Erythroblast (primary cell): Measurements from ENCODE around the gene LSM5.
"Not testable (repeated sequence)": the region's sequence is repeated elsewhere in the genome, so short reads cannot be mapped to it uniquely, and the experiment has no call there.

ENCODE experiments used
- GATA1 ChIP-seq: IDR thresholded peaks from 2 replicates; pipeline ENCODE4 v1.6.1; 2011; ENCODE audit warnings: low read depth, mild to moderate bottlenecking, control low read depth, low read length, moderate library complexity
- POLR2A ChIP-seq: IDR thresholded peaks from 2 replicates; pipeline ENCODE4 v1.6.1; 2011; ENCODE audit warnings: mild to moderate bottlenecking, low read length

DNA sequence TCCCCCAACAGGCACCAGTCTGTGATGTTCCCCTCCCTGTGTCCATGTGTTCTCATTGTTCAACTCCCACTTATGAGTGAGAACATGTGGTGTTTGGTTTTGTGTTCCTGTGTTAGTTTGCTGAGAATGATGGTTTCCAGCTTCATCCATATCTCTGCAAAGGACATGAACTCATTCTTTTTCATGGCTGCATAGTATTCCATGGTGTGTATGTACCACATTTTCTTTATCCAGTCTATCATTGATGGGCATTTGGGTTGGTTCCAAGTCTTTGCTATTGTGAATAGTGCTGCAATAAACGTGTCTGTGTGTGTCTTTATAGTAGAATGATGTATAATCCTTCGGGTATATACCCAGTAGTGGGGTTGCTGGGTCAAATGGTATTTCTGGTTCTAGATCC, 9.6 kb upstream of the LSM5 start:
- not testable (repeated sequence) for TF ChIP-seq POLR2A, GATA1
